Neural cell (in vitro differentiated cells): Measurements from ENCODE around the gene SLC35D1. TPM values are rescaled to one million over a fixed set of nuclear protein-coding genes. Genes with fewer than 3 reads are reported as not detected.

Experiments used
- H2AFZ ChIP-seq: fragments of 200-600, 300-800 bp; sonication (generic), shearing (Covaris generic); 2 replicates; pipeline ENCODE4 v1.6.0; 2014; ENCODE audit warnings: low read depth, mild to moderate bottlenecking, antibody characterized with exemption, low read length, moderate library complexity
- H3F3A ChIP-seq: fragments of 200-600 bp; shearing (Covaris generic); 2 replicates; pipeline ENCODE4 v1.6.1; 2016; ENCODE audit warnings: mild to moderate bottlenecking, moderate library complexity, mixed read lengths, antibody characterized with exemption, low read length; ENCODE audit not compliant: insufficient read depth, poor library complexity, severe bottlenecking
- H3K27ac ChIP-seq: fragments of 200-600, 300-800 bp; sonication (generic), shearing (Covaris generic); 2 replicates; pipeline ENCODE4 v1.5.1; 2014; ENCODE audit warnings: mild to moderate bottlenecking, low read length, moderate library complexity
- H3K27me3 ChIP-seq: fragments of 300-800, 200-600 bp; sonication (generic), shearing (Covaris generic); 2 replicates; pipeline ENCODE4 v1.6.0; 2014; ENCODE audit warnings: mild to moderate bottlenecking, low read depth, low read length, moderate library complexity; ENCODE audit not compliant: insufficient read depth
- H3K36me3 ChIP-seq: fragments of 300-800, 200-600 bp; sonication (generic), shearing (Covaris generic); 2 replicates; pipeline ENCODE4 v1.5.1; 2014; ENCODE audit warnings: mild to moderate bottlenecking, antibody characterized with exemption, low read length, moderate library complexity; ENCODE audit not compliant: insufficient read depth
- H3K4me2 ChIP-seq: fragments of 300-800, 200-600 bp; sonication (generic), shearing (Covaris generic); 2 replicates; pipeline ENCODE4 v1.6.0; 2014; ENCODE audit warnings: mild to moderate bottlenecking, low read length
- H3K4me3 ChIP-seq: fragments of 300-800, 200-600 bp; sonication (generic), shearing (Covaris generic); 2 replicates; pipeline ENCODE4 v1.5.1; 2014; ENCODE audit warnings: mild to moderate bottlenecking, low read length, moderate library complexity
- H3K79me2 ChIP-seq: fragments of 200-600 bp; shearing (Covaris generic); replicated peaks from 2 replicates; pipeline ENCODE4 v1.6.0; 2014; ENCODE audit warnings: mild to moderate bottlenecking, low read length, moderate library complexity; ENCODE audit not compliant: insufficient read depth
- H3K9ac ChIP-seq: fragments of 300-800, 200-600 bp; sonication (generic), shearing (Covaris generic); 2 replicates; pipeline ENCODE4 v1.6.1; 2016; ENCODE audit warnings: mild to moderate bottlenecking, low read length, mixed read lengths
- H3K9me2 ChIP-seq: fragments of 200-600 bp; shearing (Covaris generic); 2 replicates; pipeline ENCODE4 v1.6.1; 2016; ENCODE audit warnings: mild to moderate bottlenecking, low read length, mixed read lengths; ENCODE audit not compliant: insufficient read depth
- H3K9me3 ChIP-seq: fragments of 200-600, 300-800 bp; sonication (generic), shearing (Covaris generic); 2 replicates; pipeline ENCODE4 v1.6.1; 2016; ENCODE audit warnings: mild to moderate bottlenecking, mixed run types, low read length, moderate library complexity, mixed read lengths
- H4K20me1 ChIP-seq: fragments of 200-600 bp; shearing (Covaris generic); 2 replicates; pipeline ENCODE4 v1.6.1; 2016; ENCODE audit warnings: mild to moderate bottlenecking, mixed run types; ENCODE audit not compliant: insufficient read depth
- CTCF ChIP-seq: fragments of 450-650 bp; IDR thresholded peaks from 2 replicates; pipeline ENCODE4 v1.5.1; 2014; ENCODE audit warnings: antibody characterized with exemption, mild to moderate bottlenecking, moderate library complexity; ENCODE audit not compliant: poor library complexity, severe bottlenecking
- EP300 ChIP-seq: fragments of 450-650 bp; conservative IDR thresholded peaks from 2 replicates; pipeline ENCODE4 v1.6.1; 2014; ENCODE audit warnings: antibody characterized with exemption, mild to moderate bottlenecking, moderate library complexity; ENCODE audit not compliant: poor library complexity, severe bottlenecking
- EZH2 ChIP-seq: fragments of 200-600, 300-800 bp; shearing (Covaris generic), sonication (generic); IDR thresholded peaks from 2 replicates; pipeline ENCODE4 v1.6.1; 2014; ENCODE audit warnings: antibody characterized with exemption, low read length, borderline replicate concordance, mild to moderate bottlenecking; ENCODE audit not compliant: insufficient read depth, poor library complexity, severe bottlenecking
- MXI1 ChIP-seq: fragments of 450-650 bp; conservative IDR thresholded peaks from 2 replicates; pipeline ENCODE4 v1.6.1; 2014; ENCODE audit warnings: antibody characterized with exemption, mild to moderate bottlenecking; ENCODE audit not compliant: poor library complexity, severe bottlenecking
- POLR2AphosphoS5 ChIP-seq: IDR thresholded peaks from 2 replicates; pipeline ENCODE4 v1.6.1; 2012
- RAD21 ChIP-seq: fragments of 450-650 bp; conservative IDR thresholded peaks from 2 replicates; pipeline ENCODE4 v1.6.1; 2014; ENCODE audit warnings: antibody characterized with exemption, mild to moderate bottlenecking, moderate library complexity
- REST ChIP-seq: IDR thresholded peaks from 2 replicates; pipeline ENCODE4 v1.6.1; 2012; ENCODE audit warnings: borderline replicate concordance
- SMC3 ChIP-seq: fragments of 450-650 bp; conservative IDR thresholded peaks from 2 replicates; pipeline ENCODE4 v1.6.1; 2014; ENCODE audit warnings: antibody characterized with exemption, mild to moderate bottlenecking, moderate library complexity; ENCODE audit not compliant: poor library complexity
- TAF1 ChIP-seq: IDR thresholded peaks from 2 replicates; pipeline ENCODE4 v1.6.1; 2012; ENCODE audit warnings: low read depth
- polyA plus RNA-seq: library from polyadenylated mRNA; depleted of rRNA; stranded (reverse); fragments of >200 nt; gene quantifications from 2 replicates; pipeline ENCODE4 v1.2.3, GENCODE V29; 2014

The SLC35D1 gene
- polyA plus RNA-seq, 1 donor from 2014 or later, result 17.9 TPM

GRCh38 chr1:67044631-67045270, 9.2 kb downstream of the SLC35D1 start:
- H2AFZ ChIP-seq, result no peak overlapping the region
- H3F3A ChIP-seq, result no peaks in the 10 kb centered on the region
- no peaks in the 10 kb centered on the region for H3K36me3 ChIP-seq
- H3K27ac ChIP-seq, result no peak overlapping the region
- no peaks in the 10 kb centered on the region for H4K20me1 ChIP-seq
- H3K79me2 ChIP-seq, result no peaks in the 10 kb centered on the region
- H3K4me2 ChIP-seq, result no peak overlapping the region
- no peaks in the 10 kb centered on the region for H3K9me2 ChIP-seq
- no peak overlapping the region for H3K9ac ChIP-seq
- H3K27me3 ChIP-seq, result no peaks in the 10 kb centered on the region
- H3K4me3 ChIP-seq, result no peak overlapping the region
- no peaks in the 10 kb centered on the region for H3K9me3 ChIP-seq
- TF ChIP-seq EZH2 (no peak), EP300 (no peak), SMC3 (no peak), REST (no peak), POLR2AphosphoS5 (no peak), TAF1 (no peak), RAD21 (no peak), CTCF (no peak), MXI1 (no peak)

GRCh38 chr1:67043366-67043765, 10.6 kb downstream of the SLC35D1 start:
- no peak overlapping the region for H3K4me3 ChIP-seq
- no peak overlapping the region for H3K4me2 ChIP-seq
- H3K36me3 ChIP-seq, result peaks cover under 1% of the 10 kb centered on the region
- H2AFZ ChIP-seq, result no peak overlapping the region
- H3K27me3 ChIP-seq, result no peaks in the 10 kb centered on the region
- no peak overlapping the region for H3K9ac ChIP-seq
- TF ChIP-seq RAD21, result no peak
- no peak for TF ChIP-seq EP300
- no peaks in the 10 kb centered on the region for H3K79me2 ChIP-seq
- no peak overlapping the region for H3K27ac ChIP-seq
- H4K20me1 ChIP-seq, result no peaks in the 10 kb centered on the region
- H3K9me3 ChIP-seq, result no peaks in the 10 kb centered on the region
- no peaks in the 10 kb centered on the region for H3F3A ChIP-seq
- no peaks in the 10 kb centered on the region for H3K9me2 ChIP-seq
